ENCODE results near the gene IGIP.

Gene IGIP

GRCh38 chr5:140150201-140150600 lies 24.5 kb downstream of the IGIP start:
- ATAC-seq: no peak
- TF ChIP-seq CSDC2 (CRISPR knock-in tag; IDR thresholded peaks at IDR 0.05) (no peak), RARB (CRISPR knock-in tag; IDR thresholded peaks at IDR 0.05) (no peak), CREB5 (CRISPR knock-in tag; IDR thresholded peaks at IDR 0.05; ENCODE audit: low read depth) (no peak), OSR1 (CRISPR knock-in tag; IDR thresholded peaks at IDR 0.05) (no peak)

- ATAC-seq: no peak
- no peak for TF ChIP-seq TOX (CRISPR knock-in tag; IDR thresholded peaks at IDR 0.05; ENCODE audit: borderline replicate concordance)
- no peak for TF ChIP-seq TSHZ2 (CRISPR knock-in tag; IDR thresholded peaks at IDR 0.05)
Measured at GRCh38 chr5:140151144-140152021, 25.6 kb downstream of the IGIP start.

GRCh38 chr5:140152022-140152999 lies 26.6 kb downstream of the IGIP start:
- TF ChIP-seq ZFP3 (CRISPR knock-in tag; IDR thresholded peaks at IDR 0.05): no peak
- TF ChIP-seq CSRNP3 (CRISPR knock-in tag; IDR thresholded peaks at IDR 0.05): no peak
- TF ChIP-seq OSR1 (CRISPR knock-in tag; IDR thresholded peaks at IDR 0.05): no peak
- TF ChIP-seq ISL1 (CRISPR knock-in tag; IDR thresholded peaks at IDR 0.05): no peak
- TF ChIP-seq ZFP30 (CRISPR knock-in tag; IDR thresholded peaks at IDR 0.05): no peak
- TF ChIP-seq SNAI2 (CRISPR knock-in tag; IDR thresholded peaks at IDR 0.05): no peak
- no peak for TF ChIP-seq ARNTL (CRISPR knock-in tag; IDR thresholded peaks at IDR 0.05; ENCODE audit: borderline replicate concordance, low read depth)
- no peak for TF ChIP-seq CREB5 (CRISPR knock-in tag; IDR thresholded peaks at IDR 0.05; ENCODE audit: low read depth)
- TF ChIP-seq ZNF8 (CRISPR knock-in tag; IDR thresholded peaks at IDR 0.05): no peak
- no peak for TF ChIP-seq BACH2 (CRISPR knock-in tag; IDR thresholded peaks at IDR 0.05; ENCODE audit: borderline replicate concordance)
- no peak for TF ChIP-seq PPARA (CRISPR knock-in tag; IDR thresholded peaks at IDR 0.05; ENCODE audit: borderline replicate concordance)
- TF ChIP-seq ZC3H10 (CRISPR knock-in tag; IDR thresholded peaks at IDR 0.05): no peak
- TF ChIP-seq POU6F1 (CRISPR knock-in tag; IDR thresholded peaks at IDR 0.05; ENCODE audit: borderline replicate concordance, low read depth): no peak
- ATAC-seq: no peak

- ATAC-seq: no peak
- TF ChIP-seq CREB5 (CRISPR knock-in tag; IDR thresholded peaks at IDR 0.05; ENCODE audit: low read depth) (no peak), ZNF8 (CRISPR knock-in tag; IDR thresholded peaks at IDR 0.05) (no peak), ZNF70 (CRISPR knock-in tag; IDR thresholded peaks at IDR 0.05) (no peak), CSRNP3 (CRISPR knock-in tag; IDR thresholded peaks at IDR 0.05) (no peak), GLIS3 (CRISPR knock-in tag; IDR thresholded peaks at IDR 0.05) (no peak), TOX (CRISPR knock-in tag; IDR thresholded peaks at IDR 0.05; ENCODE audit: borderline replicate concordance) (no peak), OSR1 (CRISPR knock-in tag; IDR thresholded peaks at IDR 0.05) (no peak), POU6F1 (CRISPR knock-in tag; IDR thresholded peaks at IDR 0.05; ENCODE audit: borderline replicate concordance, low read depth) (no peak), ZFP30 (CRISPR knock-in tag; IDR thresholded peaks at IDR 0.05) (no peak)
Measured at GRCh38 chr5:140153255-140153654, 27.5 kb downstream of the IGIP start.
